HS-5 (cell line): ENCODE data around the gene COX5A.
"Not testable (repeated sequence)": the region's sequence is repeated elsewhere in the genome, so short reads cannot be mapped to it uniquely, and the experiment has no call there.

ENCODE experiments used
- DNase-seq: peaks from one replicate; pipeline ENCODE4 v3.0.0-alpha.2; 2012; ENCODE audit warnings: low read depth

COX5A gene

GRCh38 chr15:74955796-74956647 is 18.1 kb upstream of the COX5A start:
- no peak for DNase-seq

- DNase-seq, result no peak
Observed at GRCh38 chr15:74955017-74955416, 17.1 kb upstream of the COX5A start.

GRCh38 chr15:74954515-74954914 is 16.6 kb upstream of the COX5A start:
- DNase-seq, result no peak

GRCh38 chr15:74951006-74951405 is 13.1 kb upstream of the COX5A start:
- no peak for DNase-seq

- DNase-seq, result peak; percentile 48
Observed at GRCh38 chr15:74950078-74950908, 12.4 kb upstream of the COX5A start.

GRCh38 chr15:74937272-74937589 is 642 bp downstream of the COX5A start:
- no peak for DNase-seq

- DNase-seq, result not testable (repeated sequence)
Observed at GRCh38 chr15:74935193-74935592, 2.7 kb downstream of the COX5A start.

GRCh38 chr15:74933573-74933972 is 4.3 kb downstream of the COX5A start:
- DNase-seq, result no peak

GRCh38 chr15:74928771-74929198 is 9.1 kb downstream of the COX5A start:
- no peak for DNase-seq

GRCh38 chr15:74924525-74924924 is 13.3 kb downstream of the COX5A start:
- DNase-seq, result no peak

- no peak for DNase-seq
Observed at GRCh38 chr15:74920456-74920855, 17.4 kb downstream of the COX5A start.

- DNase-seq, result no peak
Observed at GRCh38 chr15:74917676-74918075, 20.2 kb downstream of the COX5A start.

GRCh38 chr15:74913799-74914198 is 24.1 kb downstream of the COX5A start:
- DNase-seq, result not testable (repeated sequence)

- no peak for DNase-seq
Observed at GRCh38 chr15:74913041-74913440, 24.8 kb downstream of the COX5A start.

GRCh38 chr15:74908635-74909034 is 29.2 kb downstream of the COX5A start:
- no peak for DNase-seq

- DNase-seq, result no peak
Observed at GRCh38 chr15:74907163-74907870, 30.6 kb downstream of the COX5A start.

- no peak for DNase-seq
Observed at GRCh38 chr15:74906450-74907162, 31.3 kb downstream of the COX5A start, which contains the start of gene FAM219B. Gene FAM219B (minus strand): TSS chr15:74906851. CDS start chr15:74906800, 51 bp downstream.

- DNase-seq, result no peak
Observed at GRCh38 chr15:74906067-74906449, 31.8 kb downstream of the COX5A start.

GRCh38 chr15:74904190-74904805 is 33.6 kb downstream of the COX5A start:
- no peak for DNase-seq

- no peak for DNase-seq
Observed at GRCh38 chr15:74903676-74904075, 34.2 kb downstream of the COX5A start.

GRCh38 chr15:74902295-74903075 is 35.4 kb downstream of the COX5A start:
- no peak for DNase-seq
